ENCODE data around the gene GALNT18. TPM values are rescaled to one million over a fixed set of nuclear protein-coding genes. Genes with fewer than 3 reads are reported as not detected.

Gene GALNT18
- total RNA-seq, 2 donors from 2014 or later: 28.2 to 57.8 TPM

DNA sequence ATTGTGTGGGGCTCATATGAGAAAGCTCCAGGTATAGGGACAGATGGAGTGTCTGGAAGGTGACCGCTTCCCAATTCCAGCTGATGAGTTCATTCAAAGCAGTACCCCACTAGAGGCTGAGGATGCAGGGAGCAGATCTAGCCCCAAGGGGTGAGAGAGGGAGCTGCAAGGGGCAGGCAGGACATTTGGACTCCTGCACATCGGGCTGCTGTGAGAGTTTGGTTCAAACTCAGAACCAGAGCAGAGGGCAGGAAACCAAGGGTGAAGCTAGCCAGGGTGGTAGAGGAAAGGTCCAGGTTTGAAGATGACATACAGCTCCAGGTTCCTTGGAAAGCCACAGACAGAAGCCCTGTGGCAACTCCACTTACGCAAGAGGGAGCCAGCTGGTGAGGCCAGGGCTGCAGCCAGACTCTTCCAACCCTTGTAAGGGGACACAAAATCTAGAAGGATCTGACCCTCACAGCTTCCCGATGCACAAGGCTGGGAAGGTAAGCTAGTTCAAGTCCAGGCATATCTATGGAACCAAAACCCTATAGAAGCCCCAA, 270.7 kb downstream of the GALNT18 start:
- H3K27me3 ChIP-seq (replicated peaks; ENCODE audit: insufficient read depth): no peaks in the 10 kb centered on the region
- no peak for DNase-seq (ENCODE audit: low spot score)
- no peak for ATAC-seq (ENCODE audit: insufficient number of reproducible peaks, low FRiP score, low read depth)
- H3K27ac ChIP-seq: no peak overlapping the region
- no peak overlapping the region for H3K4me3 ChIP-seq
- H3K4me1 ChIP-seq (ENCODE audit: control insufficient read depth in 1 of 2, low read depth in 2 of 2): peaks cover 3 to 24% of the 10 kb centered on the region in 2 donors
- TF ChIP-seq, protein P1, sequence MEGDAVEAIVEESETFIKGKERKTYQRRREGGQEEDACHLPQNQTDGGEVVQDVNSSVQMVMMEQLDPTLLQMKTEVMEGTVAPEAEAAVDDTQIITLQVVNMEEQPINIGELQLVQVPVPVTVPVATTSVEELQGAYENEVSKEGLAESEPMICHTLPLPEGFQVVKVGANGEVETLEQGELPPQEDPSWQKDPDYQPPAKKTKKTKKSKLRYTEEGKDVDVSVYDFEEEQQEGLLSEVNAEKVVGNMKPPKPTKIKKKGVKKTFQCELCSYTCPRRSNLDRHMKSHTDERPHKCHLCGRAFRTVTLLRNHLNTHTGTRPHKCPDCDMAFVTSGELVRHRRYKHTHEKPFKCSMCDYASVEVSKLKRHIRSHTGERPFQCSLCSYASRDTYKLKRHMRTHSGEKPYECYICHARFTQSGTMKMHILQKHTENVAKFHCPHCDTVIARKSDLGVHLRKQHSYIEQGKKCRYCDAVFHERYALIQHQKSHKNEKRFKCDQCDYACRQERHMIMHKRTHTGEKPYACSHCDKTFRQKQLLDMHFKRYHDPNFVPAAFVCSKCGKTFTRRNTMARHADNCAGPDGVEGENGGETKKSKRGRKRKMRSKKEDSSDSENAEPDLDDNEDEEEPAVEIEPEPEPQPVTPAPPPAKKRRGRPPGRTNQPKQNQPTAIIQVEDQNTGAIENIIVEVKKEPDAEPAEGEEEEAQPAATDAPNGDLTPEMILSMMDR (IDR thresholded peaks at IDR 0.05): no peak
- H3K36me3 ChIP-seq: no peaks in the 10 kb centered on the region
- no peaks in the 10 kb centered on the region for H3K9me3 ChIP-seq

DNA sequence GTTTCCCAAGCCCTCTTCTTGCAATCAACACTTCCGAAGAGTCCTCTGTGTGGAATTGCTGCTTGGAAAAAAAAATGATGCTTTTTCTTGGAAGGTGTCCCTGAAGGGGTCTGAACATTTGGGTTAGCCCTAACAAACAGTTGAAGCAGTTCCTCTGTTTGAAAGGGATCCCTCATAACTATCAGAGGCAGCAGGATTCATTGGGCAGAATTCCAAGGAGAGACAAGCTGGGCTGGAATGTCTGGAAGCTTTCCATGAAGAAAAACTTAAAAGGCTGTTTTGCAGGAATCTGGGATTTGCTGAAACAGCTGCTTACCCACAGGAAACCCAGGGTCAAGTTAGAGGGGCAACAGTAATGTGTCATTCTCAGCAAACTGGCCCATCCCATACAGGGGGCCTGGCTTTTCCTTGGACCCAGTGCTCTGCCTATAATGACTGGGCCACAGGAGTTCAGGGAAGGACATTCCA, 271.9 kb downstream of the GALNT18 start:
- H3K9me3 ChIP-seq: no peaks in the 10 kb centered on the region
- no peak overlapping the region for H3K4me3 ChIP-seq
- H3K4me1 ChIP-seq (ENCODE audit: control insufficient read depth in 1 of 2, low read depth in 2 of 2): peaks cover 3 to 24% of the 10 kb centered on the region in 2 donors
- no peak for DNase-seq (ENCODE audit: low spot score)
- TF ChIP-seq, protein P1 (IDR thresholded peaks at IDR 0.05): no peak
- H3K27ac ChIP-seq: no peak overlapping the region
- ATAC-seq (ENCODE audit: insufficient number of reproducible peaks, low FRiP score, low read depth): no peak
- no peaks in the 10 kb centered on the region for H3K27me3 ChIP-seq (replicated peaks; ENCODE audit: insufficient read depth)
- no peaks in the 10 kb centered on the region for H3K36me3 ChIP-seq

DNA sequence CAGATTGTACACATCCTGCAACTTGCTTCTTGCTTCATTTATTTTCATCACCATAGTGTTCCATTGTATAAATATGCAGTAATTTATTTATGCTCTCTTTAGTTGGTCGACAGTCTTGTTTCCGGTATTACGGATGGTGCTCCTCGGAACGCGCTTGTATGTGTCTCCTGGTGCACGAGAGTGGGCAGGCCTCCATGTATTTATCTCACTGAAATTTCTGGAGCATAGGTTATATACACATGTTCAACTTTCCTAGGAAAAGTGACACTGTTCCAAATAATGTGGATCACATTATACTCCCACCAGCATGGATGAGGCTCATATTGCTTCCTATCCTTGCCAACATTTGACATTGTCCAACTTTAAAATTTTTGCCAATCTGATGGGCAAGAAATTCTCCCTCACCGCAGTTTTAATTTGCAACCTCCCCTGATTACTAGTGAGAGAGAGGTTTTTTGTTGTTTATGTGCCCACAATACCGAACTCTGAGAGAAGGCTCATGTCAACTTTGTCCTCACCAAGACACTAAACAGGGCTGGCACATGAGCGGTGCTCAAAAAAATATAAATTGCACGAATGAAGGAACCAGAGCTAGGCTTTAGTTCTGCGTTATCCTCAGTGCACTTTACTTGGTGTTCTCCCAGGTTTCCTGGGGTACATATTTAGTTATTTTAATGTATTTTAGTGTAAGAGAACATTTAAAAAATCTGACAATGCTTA, 272.5 kb downstream of the GALNT18 start:
- H3K4me3 ChIP-seq: no peak overlapping the region
- TF ChIP-seq, protein P1 (IDR thresholded peaks at IDR 0.05): no peak
- ATAC-seq (ENCODE audit: insufficient number of reproducible peaks, low FRiP score, low read depth): no peak
- no peak overlapping the region for H3K27ac ChIP-seq
- H3K27me3 ChIP-seq (replicated peaks; ENCODE audit: insufficient read depth): no peaks in the 10 kb centered on the region
- no peak for DNase-seq (ENCODE audit: low spot score)
- no peaks in the 10 kb centered on the region for H3K9me3 ChIP-seq
- peaks cover 3 to 24% of the 10 kb centered on the region in 2 donors for H3K4me1 ChIP-seq (ENCODE audit: control insufficient read depth in 1 of 2, low read depth in 2 of 2)
- H3K36me3 ChIP-seq: no peaks in the 10 kb centered on the region

DNA sequence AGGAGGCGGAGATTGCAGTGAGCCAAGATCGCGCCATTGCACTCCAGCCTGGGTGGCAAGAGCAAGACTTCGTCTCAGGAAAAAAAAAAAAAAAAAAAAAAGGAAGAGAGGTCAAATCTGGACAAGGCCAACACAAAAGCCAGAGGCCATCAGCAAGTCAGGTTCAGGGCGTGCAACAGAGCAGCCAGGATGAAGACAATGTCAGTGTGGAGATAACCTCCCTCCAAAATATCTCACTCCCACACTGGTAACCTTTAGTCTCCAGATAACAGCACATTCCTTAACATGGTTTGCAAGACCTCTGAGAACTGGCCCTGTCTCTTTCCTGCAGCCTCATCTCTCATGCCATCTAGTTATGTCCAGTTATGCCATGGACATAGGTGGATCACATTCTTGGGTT, 273.5 kb downstream of the GALNT18 start:
- no peak overlapping the region for H3K27ac ChIP-seq
- TF ChIP-seq, protein P1 (IDR thresholded peaks at IDR 0.05): no peak
- H3K4me1 ChIP-seq (ENCODE audit: control insufficient read depth in 1 of 2, low read depth in 2 of 2): peaks cover 3 to 24% of the 10 kb centered on the region in 2 donors
- no peaks in the 10 kb centered on the region for H3K36me3 ChIP-seq
- H3K9me3 ChIP-seq: no peaks in the 10 kb centered on the region
- H3K27me3 ChIP-seq (replicated peaks; ENCODE audit: insufficient read depth): no peaks in the 10 kb centered on the region
- H3K4me3 ChIP-seq: no peak overlapping the region
- no peak for ATAC-seq (ENCODE audit: insufficient number of reproducible peaks, low FRiP score, low read depth)
- no peak for DNase-seq (ENCODE audit: low spot score)

DNA sequence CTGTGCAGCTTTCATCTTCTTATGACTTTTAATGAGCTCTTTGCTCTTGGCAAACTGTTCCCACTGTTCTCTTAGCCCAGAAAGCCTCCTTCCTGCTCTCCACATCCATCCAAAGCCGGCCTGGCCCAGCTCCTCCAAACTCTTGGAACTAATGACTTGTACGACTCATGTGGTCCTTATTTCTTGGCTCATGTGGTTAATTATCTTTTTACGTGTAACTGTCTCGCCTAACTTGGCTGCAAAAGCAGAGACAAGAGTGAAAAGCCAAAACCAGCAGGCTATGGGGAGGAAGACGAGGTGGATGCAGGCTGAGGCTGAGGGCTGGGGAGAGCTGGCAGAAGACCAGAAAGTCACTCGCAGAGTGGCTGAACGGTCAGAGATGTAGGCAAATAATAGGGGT, 274.2 kb downstream of the GALNT18 start:
- no peak for DNase-seq (ENCODE audit: low spot score)
- H3K4me1 ChIP-seq (ENCODE audit: control insufficient read depth in 1 of 2, low read depth in 2 of 2): peaks cover 3 to 24% of the 10 kb centered on the region in 2 donors
- no peak overlapping the region for H3K4me3 ChIP-seq

More for the DNA sequence above, 274.2 kb downstream of the GALNT18 start:
- Histone ChIP-seq H3K9me3 (no peaks in the 10 kb centered on the region), H3K27ac (no peak overlapping the region), H3K27me3 (replicated peaks; ENCODE audit: insufficient read depth) (no peaks in the 10 kb centered on the region), H3K36me3 (no peaks in the 10 kb centered on the region)
- no peak for ATAC-seq (ENCODE audit: insufficient number of reproducible peaks, low FRiP score, low read depth)
- TF ChIP-seq, protein P1 (IDR thresholded peaks at IDR 0.05): no peak
